ENCODE measurements around the gene SEMA4A.
A peak's percentile ranks its signal among the peaks of the same experiment; 100 is the strongest.

DNA sequence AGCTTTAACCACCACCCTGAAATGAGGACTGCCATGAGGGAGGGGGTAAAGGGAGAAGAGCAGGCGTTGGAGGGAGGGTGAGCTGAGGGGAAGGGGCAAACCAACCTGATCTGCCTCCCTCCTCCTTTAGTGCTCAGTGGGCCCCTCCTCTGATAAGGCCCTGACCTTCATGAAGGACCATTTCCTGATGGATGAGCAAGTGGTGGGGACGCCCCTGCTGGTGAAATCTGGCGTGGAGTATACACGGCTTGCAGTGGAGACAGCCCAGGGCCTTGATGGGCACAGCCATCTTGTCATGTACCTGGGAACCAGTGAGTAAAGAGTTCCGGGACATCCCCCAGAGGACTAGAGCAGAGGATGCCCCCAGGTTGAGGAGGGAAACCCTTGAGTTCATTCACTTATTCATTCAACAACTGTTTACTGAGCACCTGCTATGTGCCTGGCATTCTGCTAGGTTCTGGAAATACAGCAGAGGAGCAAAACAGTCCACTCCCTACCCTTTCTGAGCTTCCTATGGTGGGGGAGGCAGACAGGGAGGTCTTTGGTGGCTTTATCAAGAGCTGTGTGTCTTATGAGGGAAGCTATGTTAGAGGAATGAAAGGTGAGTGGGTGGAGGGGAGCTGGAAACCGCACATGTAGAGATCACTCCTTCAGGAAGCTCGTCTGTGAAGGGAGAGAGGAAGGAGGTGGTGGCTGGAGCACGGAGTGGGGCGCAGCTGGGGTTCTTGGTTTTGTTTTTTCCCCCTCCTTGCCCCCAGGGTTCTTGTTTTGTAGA is 19.5 kb downstream of the SEMA4A start:
- TF ChIP-seq, protein P1, sequence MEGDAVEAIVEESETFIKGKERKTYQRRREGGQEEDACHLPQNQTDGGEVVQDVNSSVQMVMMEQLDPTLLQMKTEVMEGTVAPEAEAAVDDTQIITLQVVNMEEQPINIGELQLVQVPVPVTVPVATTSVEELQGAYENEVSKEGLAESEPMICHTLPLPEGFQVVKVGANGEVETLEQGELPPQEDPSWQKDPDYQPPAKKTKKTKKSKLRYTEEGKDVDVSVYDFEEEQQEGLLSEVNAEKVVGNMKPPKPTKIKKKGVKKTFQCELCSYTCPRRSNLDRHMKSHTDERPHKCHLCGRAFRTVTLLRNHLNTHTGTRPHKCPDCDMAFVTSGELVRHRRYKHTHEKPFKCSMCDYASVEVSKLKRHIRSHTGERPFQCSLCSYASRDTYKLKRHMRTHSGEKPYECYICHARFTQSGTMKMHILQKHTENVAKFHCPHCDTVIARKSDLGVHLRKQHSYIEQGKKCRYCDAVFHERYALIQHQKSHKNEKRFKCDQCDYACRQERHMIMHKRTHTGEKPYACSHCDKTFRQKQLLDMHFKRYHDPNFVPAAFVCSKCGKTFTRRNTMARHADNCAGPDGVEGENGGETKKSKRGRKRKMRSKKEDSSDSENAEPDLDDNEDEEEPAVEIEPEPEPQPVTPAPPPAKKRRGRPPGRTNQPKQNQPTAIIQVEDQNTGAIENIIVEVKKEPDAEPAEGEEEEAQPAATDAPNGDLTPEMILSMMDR (conservative IDR thresholded peaks at IDR 0.05; ENCODE audit: low read length): peak; percentile 34; the same call in 1 of the 2 replicates
- no peak for TF ChIP-seq EZH2phosphoT487 (IDR thresholded peaks at IDR 0.05; ENCODE audit: borderline replicate concordance, low read depth, low read length)
